ENCODE measurements around the gene CYP39A1.

DNA sequence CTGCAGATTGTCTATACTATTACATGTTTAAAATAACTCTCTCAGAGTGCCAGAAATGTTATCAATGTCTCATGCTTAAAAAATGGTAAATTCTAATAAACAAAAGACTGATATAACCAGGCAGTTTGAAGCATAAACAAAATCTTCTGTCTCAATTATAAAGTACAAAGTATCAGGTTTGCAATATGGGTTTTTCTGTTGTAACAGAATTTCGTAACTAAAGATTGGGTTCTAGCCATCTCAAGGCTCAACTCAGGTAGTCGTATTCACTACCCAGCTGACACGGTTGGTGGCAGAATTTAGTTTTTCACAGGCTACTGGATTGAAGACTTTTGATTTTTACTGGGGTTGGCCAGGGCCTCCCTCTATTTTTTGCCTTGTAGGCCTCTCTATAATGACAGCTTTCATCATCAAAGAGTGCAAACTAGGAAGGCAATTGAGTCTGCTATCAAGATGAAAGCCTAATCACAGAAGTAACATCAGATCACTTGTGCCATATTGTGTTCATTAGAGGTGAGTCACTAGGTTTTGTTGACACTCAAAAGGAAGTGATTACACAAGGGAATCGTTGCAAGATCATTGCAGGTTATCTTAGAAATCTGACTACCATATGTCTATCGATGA, 3.6 kb downstream of the CYP39A1 start:
- TF ChIP-seq, protein P1, sequence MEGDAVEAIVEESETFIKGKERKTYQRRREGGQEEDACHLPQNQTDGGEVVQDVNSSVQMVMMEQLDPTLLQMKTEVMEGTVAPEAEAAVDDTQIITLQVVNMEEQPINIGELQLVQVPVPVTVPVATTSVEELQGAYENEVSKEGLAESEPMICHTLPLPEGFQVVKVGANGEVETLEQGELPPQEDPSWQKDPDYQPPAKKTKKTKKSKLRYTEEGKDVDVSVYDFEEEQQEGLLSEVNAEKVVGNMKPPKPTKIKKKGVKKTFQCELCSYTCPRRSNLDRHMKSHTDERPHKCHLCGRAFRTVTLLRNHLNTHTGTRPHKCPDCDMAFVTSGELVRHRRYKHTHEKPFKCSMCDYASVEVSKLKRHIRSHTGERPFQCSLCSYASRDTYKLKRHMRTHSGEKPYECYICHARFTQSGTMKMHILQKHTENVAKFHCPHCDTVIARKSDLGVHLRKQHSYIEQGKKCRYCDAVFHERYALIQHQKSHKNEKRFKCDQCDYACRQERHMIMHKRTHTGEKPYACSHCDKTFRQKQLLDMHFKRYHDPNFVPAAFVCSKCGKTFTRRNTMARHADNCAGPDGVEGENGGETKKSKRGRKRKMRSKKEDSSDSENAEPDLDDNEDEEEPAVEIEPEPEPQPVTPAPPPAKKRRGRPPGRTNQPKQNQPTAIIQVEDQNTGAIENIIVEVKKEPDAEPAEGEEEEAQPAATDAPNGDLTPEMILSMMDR (IDR thresholded peaks at IDR 0.05) = no peak
- no peak for TF ChIP-seq POLR2A (IDR thresholded peaks at IDR 0.05)

Data from body of pancreas (tissue), 4 donors.